Activated CD8-positive, alpha-beta memory T cell treated with anti-CD3 and anti-CD28 coated beads, Interleukin-2, amount 50 U/mL, for 4 hours (primary cell): ENCODE data around the gene MEIS2.

Experiments
- DNase-seq: peaks from one replicate; pipeline ENCODE4 v3.0.0-alpha.2; 2020

MEIS2 gene

DNA sequence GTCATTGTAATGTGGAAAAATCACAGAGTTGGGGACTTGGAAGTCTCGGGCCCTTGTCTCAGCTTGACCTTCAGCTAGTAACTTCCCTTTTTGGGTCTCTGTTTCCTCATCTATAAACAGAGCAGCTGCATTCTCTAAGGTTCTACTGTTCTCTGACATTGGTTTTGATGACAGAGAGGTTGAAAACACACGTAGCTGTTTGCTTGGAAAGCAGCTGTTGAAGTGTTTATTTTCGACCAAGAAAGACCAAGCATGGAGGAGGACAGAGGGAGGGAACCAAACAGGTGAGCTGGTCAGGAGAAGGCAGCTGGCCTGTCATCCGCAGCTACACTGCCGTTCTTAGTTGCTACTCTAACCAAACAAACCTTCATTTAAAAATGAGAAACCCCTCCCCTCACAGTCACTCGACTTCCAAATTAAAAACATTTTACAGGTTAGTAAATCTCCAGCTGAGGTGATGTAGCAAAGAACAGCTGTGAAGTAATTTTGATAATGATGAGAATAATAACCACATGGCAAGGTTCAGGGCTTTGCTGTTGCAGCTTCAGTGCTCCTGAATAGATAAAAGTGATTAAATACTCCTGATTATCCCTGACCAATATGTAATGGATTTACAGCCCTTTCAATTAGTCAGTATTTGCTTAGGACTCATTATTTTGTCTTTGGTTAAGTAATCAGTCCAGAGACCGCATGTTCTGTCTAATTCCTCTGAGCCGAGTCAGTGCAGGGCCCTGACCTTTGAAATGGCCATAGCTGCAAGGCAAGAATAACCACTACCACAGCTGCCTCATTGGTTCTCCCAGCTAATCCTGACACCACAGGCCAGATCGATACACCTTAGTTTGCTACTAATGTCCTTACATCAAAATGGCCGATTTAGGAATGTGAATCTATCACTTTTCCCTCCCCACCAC, 65.3 kb downstream of the MEIS2 start:
- DNase-seq: no peak

DNA sequence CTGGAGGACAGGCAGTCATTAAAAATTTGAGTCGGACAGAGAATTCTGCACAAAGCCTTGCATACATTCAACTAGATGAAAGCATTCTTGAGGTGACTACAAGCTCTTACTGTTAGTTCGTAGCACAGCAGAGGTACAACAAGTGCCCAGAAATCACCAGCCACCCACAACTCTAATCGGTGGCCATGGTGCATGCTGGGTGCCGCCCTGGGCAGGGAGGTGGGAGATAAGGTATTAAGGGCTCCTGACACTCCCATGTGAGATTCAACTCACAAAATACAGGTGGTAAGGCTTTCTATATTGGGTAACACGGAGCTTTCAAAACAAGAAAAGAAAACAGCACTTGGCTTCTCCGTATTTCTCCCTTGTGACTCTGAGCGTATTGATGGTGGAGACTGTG, 66.0 kb downstream of the MEIS2 start:
- DNase-seq: no peak

DNA sequence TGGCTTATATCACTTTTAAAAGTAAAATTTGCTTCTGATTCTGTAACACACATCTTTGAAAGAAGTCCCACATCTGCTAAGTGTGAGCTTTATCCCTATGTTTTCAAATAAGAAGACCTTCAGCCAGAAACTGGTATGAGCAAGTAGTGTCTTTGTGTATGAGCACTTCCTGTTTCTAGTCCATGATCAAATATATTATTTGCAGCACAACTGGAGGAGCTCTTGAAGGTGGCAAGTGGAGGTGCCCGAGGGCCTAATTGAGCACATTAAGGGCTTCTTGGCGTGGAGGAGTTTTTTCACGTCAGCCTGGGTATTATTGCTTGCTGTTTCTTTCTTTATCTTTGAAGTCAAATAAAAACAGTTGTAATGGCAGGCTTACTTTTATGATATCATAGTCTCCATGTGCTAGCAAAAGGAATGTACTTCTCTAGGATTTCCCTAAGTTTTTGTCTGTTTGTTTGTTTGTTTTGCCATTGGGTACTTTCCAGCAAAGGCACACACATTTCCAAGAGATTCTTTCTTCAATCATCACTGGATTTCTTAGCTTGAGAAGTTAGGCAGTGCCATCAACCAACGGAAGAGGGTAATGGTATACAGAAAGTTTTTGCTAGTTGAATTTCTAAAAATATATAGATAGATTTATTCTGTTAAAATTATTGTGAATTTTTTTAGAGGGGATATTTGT, 68.1 kb downstream of the MEIS2 start:
- no peak for DNase-seq

DNA sequence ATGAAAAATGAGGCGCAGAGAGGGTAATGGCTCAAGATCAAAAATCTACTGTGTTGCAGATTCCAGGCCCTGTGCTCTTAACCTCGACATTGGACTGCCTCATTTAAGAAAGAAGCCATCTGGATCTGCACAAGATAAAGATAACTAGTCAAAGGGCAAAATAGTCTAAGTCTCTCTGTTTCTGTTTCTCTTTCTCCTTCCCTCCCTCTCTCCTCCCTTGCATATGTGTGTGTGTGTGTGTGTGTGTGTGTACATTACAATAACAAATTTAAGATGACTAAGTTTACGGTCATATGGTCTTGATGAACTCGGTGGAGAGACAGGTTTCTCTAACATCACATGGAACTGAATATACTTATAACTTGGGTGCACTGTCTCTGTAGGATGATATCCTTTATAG, 69.2 kb downstream of the MEIS2 start:
- no peak for DNase-seq

DNA sequence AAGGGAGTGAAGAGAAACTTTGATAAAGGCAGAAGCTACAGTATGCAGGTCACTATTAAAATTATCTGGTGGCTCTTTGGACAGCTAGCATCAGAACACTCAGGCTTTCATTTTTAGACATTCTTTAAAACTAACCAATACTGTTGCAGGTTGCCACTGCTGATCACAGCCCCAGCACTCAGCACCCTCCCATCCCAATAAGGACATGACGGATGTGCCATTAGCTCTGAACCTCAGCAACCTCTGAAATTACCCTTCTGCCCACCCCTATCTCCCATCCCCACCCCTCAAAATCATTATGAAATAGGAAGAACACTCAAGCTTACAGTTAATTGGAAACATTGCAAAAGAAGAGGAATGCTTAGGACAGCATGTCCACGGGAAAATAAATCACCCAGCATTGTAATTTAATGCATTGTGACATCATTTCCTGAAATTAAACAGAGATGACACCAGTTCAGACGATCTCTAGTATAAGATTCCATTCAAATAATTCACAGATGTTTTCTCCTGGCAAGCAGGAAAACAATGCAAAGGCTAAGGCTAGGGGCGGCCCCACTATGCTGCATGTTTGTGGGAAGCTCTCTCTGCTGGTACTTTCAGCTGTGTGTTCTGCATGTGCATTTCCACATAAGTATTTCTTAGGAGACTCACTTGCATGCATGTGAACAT, 71.6 kb downstream of the MEIS2 start:
- DNase-seq: no peak

DNA sequence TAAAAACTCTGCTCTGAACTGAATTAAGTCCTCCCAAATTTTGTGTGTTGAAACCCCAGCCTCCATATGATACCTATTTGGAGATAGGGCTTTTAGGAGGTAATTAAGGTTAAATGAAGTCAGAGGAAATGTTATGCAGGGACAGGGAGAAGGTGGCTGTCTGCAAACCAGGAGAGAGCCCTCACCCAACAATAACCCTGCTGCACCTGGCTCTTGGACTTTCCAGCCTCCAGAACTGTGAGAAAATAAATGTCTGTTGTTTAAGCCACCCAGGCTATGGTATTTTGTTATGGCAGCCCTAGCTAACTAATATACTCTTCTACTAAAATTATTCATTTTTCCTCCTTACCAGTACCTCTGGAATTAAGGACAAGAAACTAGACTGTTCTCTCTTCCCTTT, 79.5 kb downstream of the MEIS2 start:
- no peak for DNase-seq

DNA sequence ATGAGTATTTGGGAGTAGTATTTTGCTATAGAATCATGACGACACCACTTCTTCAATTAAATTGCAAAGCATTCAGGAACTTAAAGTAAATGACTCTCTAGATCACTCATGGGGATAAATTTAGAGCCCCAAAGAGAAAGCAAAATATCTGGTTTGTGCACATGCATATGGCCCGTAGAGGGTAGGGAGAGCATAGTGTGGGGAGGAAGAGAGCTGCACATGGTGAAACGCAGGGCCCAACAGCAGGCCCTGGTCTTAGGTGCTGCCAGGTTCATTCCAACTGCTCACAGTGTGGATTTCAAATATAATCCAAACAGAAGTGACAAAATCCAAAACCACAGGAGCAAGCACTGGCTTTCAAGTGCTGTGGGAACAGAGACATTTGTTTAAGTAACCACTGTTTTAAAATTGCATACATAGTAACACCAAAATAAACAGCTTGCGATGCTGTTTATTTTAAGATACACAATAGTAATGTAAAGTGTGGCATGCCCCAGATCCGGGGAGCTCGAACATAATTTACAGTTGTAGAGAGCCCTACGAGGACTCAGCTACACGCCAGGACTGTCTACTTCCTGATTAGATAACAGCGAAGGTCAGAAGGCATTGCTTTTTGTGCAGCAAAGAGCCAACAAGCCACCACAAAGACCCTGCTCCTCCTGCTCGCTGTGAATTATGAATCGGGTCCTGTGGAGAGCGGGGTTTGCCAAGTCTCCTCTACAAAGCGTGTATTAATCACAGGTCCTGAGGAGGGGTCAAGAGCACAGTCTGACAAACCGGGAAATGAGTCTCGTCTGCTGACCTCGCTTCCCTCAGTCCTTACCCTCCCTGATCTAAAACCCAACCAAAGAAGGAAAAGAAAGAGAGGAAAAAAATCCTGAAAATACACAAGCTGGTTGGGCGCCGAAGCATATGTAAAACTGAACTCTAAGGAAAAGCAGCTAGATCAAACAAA, 80.6 kb downstream of the MEIS2 start:
- no peak for DNase-seq

DNA sequence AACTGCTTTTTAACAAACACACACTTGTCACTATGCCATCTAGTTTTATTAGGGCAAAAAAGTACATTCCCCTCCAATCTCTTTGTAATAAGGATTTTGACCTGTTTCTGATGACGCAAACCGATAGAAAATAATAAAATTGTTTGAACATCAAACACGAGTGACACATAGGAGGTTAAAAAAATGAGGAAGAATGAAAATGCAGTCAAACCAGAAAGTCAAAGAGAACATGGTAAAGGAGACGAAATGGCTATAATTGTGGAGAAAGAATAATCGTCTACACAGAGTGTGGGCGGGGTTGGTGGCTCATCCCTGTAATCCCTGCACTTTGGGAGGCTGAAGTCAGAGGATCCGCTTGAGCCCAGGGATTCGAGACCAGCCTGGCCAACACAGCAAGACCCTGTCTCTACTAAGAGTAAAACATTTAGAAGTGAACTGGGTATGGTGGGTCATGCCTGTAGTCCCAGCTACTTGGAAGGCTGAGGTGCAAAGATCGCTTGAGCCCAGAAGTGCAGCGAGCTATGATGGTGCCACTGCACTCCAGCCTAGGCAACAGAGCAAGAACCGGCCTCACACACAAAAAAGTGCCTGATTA, 83.2 kb downstream of the MEIS2 start:
- DNase-seq: no peak

DNA sequence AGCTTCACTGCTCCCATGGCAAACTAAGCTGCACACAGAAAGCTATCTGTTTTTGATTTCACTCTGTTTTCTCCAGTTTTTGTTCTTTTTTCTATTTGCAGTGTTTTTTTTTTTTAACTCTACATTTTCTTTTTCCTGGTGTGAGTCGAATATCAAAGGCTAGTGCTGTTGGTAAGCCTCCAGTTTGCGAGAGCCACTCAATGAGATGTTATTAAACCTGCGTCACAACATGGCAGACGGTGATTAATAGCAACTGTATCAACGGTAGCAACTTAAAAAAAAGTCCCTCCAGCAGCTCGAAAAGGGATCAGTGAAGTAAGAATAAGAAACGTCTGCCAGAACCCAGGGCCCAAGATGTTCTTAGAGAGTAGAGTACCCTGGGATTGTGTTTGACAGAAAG, 84.1 kb downstream of the MEIS2 start:
- DNase-seq: no peak

DNA sequence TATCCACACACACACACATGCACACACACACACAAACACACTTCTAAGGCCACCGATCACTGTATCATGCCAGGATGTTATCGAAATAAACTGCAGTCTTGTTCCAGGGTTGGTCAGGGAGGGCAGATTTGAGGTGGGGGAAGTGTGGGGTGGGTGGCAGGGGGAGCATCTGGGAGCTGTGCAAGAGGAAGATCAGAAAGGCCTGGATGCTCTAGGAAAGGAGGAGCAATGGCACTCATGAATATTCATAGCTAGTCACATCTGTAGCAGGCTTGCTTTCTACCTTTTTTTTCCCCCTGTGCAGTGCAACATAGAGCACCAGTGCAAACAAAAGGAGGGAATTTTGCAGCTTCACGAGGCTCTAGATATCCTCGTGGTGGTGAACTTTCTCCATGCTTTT, 84.9 kb downstream of the MEIS2 start:
- DNase-seq: no peak

DNA sequence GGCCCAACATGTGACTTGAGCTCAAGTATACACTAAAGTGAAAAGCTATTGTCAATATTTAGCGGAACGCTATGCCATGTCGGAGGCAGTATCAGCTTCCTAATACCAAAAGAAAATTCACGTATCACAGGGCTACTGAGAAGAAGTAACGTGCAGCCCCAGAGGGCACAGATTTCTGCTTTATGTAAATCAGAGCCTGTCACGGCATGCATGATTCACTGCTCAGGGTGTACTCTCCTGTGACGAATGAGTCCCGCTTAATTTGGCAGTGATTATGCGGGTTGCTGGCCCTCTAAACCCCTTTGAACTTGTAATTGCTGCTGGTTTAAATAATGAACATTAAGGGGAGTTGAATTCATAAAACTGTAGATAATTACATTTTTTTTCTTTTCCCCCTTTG, 85.3 kb downstream of the MEIS2 start:
- no peak for DNase-seq

DNA sequence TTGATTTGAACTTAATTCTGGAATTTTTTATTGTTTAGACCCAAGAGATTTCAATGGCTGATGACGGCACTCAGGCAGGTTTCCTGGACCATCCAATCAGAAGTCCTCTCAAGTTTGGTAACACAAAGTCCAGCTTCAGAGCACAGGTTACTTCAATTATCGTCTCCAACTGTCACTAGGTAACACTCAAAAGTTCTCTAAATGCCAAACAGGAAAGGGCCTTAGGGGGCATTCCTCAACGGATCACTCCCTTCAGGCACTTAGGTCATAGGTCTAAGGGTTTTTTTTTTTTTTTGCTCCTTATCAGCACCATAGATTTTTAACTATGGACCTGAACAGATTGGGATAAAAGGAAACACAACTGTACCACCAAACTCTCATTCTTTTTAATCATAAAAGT, 85.8 kb downstream of the MEIS2 start:
- no peak for DNase-seq

DNA sequence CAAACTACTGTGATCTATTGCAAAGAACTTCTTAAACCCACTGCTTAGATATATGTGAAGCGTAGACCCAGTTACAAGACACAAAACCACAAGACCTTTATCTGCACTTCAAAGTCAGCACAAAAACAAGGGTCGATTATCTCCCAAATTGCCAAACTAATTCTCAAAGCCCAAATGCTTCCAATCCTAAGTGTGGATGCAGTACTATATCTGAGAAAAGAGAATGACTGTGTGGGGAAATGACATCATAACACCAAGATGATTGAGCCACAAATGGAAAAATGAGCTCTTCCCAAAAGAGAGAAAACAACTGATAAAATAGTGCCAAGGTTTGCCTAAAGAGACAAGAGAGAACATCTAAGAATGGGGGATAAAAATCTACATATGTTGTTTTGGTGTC, 86.2 kb downstream of the MEIS2 start:
- no peak for DNase-seq

DNA sequence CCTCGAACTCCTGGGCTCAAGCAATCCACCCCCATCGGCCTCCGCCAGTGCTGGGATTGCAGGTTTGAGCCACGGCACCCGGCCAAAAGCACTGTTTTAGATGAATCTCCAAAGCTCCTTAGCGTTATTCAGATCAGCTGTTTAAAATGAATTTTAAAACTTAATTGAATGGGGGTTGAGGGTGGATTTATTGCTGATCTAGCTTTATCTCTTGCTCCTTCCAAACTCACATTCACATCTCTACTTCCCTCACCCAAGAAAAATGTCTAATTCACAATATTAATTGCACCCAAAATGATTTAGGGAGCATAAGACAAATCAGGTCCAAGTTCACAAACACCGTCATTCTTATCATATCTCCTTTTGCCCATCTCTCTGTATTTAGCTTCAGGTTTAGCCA, 89.8 kb downstream of the MEIS2 start:
- DNase-seq: no peak

DNA sequence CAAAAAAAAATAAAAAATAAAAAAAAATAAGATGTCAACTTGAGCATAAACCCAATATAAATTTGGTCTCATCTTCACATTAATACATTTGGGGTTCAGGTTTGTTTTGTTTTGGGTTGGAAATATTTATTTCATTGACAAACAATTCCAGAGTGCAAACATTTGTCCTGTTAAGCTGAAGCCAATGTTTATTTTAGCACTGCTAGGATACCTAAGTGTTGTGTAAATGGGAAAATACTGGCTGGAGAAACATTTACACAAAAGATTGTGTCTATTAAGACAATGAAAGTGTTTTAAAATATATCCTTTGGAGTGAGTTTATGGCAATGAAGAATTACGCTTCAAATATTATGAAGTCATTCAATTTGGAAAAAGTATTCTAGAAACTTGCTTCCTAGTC, 91.1 kb downstream of the MEIS2 start:
- no peak for DNase-seq

DNA sequence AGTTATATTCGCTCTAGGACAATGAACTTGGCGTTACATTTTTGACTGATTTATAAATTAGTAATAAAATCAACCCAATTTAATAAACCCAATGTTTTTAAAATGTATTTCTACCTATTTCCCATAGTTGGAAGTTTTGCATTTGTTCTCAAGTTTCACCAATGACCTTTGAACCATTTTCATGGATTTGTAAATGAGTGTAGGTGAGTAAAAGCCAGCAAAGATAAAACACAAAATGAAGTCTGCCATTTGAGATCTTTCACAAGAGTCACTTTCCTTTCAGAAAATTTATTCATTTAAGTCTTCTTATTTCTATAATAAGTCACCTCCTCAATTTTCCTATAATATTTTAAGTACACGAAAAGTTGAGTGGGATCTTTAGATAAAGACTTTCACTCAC, 92.1 kb downstream of the MEIS2 start:
- DNase-seq: no peak

DNA sequence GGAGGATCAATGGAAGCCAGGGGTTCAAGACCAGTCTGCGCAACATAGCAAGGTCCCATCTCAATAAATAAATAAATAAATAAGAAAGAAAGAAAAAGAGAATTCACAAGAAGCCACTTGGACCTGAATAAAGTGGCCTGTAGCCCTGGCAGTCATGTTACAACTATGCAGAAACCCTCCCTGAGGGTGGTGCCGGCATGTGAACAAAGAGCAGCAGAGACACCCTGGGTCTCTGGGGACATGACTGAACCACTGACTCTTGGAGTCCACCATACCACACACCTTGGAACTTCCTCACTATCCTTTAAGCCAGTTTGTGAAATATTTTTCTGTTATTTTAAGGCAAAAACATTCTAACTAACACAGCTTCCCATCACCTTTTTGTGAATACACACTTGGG, 93.0 kb downstream of the MEIS2 start:
- no peak for DNase-seq

DNA sequence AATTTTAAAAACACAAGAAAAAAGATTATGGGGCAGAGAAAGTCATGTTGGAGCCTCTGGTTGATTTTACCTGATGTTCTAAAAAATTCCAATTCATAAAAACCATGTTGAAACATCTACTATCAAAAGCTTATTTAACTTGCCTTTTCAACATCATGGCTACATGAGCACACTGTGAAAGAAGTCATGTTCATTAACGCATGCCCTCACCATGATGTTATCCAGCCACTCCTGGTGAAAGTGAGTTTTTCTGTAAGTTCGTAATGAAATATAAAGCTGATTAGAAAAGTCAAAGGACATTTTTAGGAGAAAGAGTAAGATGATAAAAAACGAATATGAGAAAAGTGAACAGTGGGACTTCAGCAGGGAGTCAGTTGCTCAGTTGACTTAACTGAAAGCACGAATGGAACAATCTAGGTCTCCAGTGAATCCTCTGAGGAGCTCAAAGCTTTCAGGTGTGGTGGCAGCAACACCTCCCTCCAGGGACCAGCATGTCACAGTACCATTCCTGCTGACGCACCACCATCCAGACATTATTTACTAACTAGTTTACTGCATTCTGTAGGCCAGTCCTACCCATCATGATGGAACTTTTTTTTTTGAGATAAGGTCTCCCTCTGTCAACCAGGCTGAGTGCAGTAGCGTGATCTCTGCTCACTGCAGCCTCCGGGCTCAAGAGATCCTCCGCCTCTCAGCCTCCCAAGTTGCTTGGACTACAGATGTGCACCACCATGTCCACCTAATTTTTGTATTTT, 95.2 kb downstream of the MEIS2 start:
- no peak for DNase-seq

DNA sequence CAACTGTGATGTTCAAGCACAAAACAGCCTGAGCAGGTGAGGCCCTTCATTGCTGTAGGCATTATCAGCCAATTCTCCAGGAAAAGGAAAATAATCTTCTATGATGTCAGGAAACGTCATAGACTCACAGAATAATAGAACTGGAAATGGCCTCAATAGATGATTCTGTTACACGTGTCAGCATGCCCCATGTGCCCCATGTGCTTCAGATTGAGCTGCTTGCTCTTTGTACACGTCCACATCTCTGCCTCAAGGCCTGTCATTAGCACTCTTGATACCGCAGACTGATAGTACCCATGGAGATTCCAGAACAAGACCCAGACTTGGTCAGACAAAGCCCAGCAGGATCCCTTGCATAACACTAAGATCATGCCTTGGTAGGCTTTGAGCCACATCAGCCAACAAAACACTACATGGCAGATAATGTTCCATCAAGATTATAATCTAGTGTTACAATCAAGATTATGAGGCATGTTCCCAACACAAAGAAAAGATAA, 95.9 kb downstream of the MEIS2 start:
- no peak for DNase-seq

DNA sequence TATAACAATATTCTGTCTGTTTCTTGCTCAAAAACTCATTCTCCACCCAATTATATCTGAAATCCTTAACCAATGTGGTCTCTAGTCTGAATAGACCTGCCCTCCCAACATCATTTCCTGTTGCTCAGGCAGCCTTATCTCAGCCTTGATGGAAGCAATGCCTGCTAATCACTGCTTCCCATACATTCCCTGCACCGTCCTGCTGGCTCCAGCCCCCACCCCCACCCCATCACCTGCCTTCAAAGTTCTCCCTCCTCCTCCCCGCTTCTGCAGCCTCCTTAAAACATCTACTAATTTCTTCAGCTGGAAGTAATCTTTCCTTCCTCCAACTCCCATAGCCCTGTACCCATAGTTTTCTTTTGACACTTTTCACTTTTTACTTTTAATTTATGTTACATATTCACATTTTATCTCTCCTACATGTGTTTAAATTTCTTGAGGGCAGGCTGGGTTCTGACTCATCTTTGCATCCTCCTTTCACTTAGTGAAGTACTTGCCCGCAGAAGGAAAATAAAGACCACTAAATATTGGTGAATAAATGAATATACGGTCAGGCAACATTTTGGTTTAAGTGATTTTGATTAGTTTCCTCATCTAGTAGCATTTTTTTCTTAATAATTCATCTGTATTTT, 98.2 kb downstream of the MEIS2 start:
- no peak for DNase-seq

DNA sequence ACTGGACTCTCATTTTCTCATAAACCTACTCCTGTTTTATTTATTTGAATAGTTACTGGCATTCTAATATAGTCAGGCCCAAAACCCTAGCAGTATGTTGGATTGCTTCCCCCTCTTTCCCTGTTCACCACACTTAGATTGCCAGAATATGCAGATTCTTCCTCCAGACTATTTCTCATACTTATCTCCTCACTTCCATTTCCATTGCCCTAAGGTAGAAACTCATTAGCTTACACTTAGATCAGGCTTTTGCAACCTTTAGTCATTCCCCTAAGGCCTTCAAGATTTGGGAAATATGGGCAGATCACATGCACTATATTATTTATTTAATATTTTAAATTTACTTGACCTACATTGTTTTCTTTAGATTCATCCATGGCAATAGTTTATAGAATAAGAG, 98.9 kb downstream of the MEIS2 start:
- DNase-seq: no peak
